A673 (cell line): Measurements from ENCODE around the gene SRRM3.

Experiments used
- CTCF ChIP-seq: fragments of 300-800, 200-600 bp; sonication (generic); conservative IDR thresholded peaks from 2 replicates; pipeline ENCODE4 v1.5.1; 2017; ENCODE audit warnings: low read depth, mild to moderate bottlenecking, antibody characterized with exemption, low read length, moderate library complexity, mixed read lengths
- EZH2 ChIP-seq: fragments of 200-600 bp; sonication (generic); IDR thresholded peaks from 2 replicates; pipeline ENCODE4 v1.6.1; 2017; ENCODE audit warnings: borderline replicate concordance, low read depth, mild to moderate bottlenecking, mixed read lengths, antibody characterized with exemption, low read length; ENCODE audit not compliant: poor library complexity, severe bottlenecking

DNA sequence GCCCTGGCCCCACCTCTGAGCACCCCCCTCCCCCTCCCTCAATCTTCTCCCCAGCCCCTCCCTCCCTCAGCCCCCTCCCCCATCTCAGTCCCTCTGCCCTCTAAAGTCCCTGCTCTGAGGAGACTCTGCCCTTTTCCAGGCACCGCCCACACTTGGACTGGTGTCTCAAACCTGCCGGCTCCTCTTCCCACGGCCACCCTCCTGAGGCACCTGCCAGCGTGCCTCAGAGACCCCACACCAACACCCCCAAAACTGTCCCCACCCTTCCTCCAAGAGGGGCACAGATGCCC, 66.1 kb downstream of the SRRM3 start:
- no peak for TF ChIP-seq CTCF
- no peak for TF ChIP-seq EZH2
